Inflammatory macrophage (primary cell): ENCODE data around the gene CTRB1.

Experiments used
- DNase-seq, 2 donors: peaks; one replicate each; pipeline ENCODE4 v3.0.0-alpha.2; 2020 to 2022
- total RNA-seq, 18 experiments: gene quantifications; one replicate each; lab custom pipeline; 2026; ENCODE audit warnings: mixed read lengths in 6 of 18, inconsistent platforms in 2 of 18; lab: John Stamatoyannopoulos, UW

The CTRB1 gene
- total RNA-seq, result 0 to 0.14 (median 0) reads per million in 18 experiments

DNA sequence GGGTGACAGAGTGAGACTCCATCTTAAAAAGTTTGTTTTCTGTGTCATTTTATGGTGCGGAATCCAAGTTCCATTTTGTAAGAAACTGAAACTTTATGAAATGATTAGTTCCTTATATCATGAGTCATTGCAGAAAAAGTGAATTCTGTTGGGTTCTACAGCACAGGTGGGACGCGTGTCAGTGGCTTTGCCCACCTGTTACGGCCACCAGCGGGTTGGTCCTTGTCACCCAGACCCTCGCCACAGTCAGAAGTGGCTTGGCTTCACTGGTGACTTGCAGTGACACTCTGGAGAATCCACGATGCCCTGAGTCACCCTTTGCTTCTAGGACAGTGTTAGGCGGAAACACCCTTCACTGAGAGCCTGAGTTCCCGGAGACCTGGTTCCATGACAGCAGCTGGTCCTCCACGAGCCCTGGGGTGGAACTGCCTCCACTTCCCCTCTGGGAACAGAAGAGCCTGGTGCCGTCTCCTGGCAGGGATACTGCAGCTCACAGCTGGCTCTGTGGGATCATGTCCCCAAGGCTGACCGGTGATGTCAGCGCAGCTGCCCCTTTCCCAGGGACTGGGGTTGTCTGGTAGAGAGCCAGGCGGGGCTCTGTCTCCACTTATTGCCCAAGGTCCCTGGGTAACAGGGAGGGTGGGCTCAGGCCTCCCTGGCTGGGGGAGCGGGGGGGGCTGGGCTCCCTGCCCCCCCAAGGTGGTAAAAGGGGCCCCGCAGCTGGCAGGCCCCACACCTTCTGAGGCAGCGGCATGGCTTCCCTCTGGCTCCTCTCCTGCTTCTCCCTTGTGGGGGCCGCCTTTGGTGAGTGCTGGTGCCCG is at the start of gene CTRB1:
TSS of gene CTRB1 (plus strand) at position 733 of the 821 bp plus-strand sequence. CDS start at position 753, 20 bp downstream.
- DNase-seq, result no peak

DNA sequence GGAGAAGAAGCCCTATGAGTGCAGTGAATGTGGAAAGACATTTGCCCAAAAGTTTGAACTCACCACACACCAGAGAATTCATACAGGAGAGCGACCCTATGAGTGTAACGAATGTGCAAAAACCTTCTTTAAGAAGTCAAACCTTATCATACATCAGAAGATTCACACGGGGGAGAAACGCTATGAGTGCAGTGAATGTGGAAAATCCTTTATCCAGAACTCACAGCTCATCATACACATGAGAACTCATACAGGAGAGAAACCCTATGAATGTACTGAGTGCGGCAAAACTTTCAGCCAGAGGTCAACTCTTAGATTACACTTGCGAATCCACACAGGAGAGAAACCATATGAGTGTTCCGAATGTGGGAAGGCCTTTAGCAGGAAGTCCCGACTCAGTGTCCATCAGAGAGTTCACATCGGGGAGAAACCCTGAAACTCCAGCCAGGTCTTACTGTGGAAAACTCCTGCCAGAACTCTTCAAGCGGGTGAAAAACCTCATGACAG is 48.8 kb upstream of the CTRB1 start:
- no peak for DNase-seq

DNA sequence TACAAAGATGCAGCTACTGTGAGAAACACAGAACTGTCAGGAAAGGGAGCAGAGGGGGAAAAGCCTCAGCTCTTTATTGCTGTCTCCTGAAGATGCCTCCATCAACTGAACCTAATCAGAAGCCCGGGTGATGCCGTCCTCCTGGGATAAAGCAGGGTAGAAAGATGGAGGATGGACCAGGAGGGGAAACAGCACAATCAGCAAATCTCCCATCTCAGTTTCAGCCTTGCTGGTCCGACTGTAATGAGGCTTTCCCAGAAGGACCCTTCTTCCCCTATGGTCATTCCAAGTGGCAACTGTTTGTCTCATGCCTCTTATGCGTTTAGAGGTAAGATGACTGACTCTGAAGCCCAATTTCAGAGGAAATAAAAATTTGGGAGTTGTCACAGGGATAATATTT is 46.2 kb upstream of the CTRB1 start:
- no peak for DNase-seq

DNA sequence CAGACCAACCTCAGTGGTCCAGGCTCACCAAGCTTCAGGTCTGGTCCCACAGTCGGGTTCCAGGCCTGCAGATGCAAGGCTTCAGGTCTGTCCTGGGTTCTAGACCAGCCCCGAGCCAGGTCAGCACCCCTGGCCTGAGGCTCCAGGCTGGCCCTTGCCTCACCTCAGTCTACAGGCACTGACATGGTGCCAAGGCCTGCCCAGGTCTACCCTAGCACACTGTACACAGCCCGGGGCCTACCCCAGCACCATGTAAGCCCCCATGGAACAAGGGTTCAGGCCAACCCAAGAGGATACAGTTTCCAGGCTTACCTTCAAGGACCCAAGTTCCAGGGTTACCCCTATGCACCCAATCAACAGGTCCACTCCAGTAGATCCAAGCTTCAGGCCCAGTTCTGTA is 43.7 kb upstream of the CTRB1 start:
- DNase-seq, result no peak

DNA sequence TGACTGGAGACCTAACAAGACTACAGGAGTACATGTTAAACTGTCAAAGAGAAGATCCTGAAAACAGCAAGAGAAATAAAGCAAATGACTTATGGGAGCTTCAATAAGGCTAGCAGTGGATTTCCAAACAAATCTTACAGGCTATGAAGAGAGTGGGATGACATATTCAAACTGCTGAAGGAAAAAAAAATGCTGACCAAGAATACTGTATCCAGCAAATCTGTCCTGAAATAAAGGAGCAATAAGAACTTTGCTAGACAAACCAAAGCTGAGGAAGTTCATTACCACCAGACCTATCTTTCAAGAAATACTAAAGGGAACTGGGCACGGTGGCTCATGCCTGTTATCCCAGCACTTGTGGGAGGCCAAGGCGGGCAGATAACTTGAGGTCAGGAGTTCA is 41.9 kb upstream of the CTRB1 start:
- no peak for DNase-seq

DNA sequence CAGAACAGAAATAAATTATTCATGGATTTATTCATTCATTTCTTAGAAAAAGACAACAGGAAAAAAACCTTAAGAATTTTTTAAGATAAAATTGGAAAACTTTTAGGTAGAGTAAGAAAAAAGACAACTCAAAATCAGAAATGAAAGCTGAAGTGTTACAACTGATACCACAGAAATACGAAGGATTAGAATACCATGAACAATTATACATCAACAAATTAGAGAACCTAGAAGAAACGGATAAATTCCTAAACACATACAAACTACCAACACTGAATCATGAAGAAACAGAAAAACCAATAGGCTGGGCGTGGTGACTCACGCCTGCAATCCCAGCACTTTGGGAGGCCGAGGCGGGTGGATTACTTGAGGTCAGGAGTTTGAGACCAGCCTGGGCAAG is 39.6 kb upstream of the CTRB1 start:
- no peak for DNase-seq

DNA sequence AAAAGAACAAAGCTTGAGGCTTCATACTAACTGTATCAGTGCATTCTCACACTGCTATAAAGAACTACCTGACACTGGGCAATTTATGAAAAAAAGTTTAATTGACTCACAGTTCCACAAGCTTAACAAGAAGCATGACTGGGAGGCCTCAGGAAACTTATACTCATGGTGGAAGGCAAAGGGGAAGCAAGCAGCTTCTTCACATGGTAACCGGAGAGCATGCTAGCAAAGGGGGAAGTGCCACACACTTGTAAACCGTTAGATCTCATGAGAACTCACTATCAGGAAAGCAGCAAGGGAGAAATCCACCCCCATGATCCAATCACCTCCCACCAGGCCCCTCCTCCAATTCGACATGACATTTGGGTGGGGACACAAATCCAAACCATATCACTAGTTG is 37.2 kb upstream of the CTRB1 start:
- DNase-seq, result peak; percentile 4 to 27

DNA sequence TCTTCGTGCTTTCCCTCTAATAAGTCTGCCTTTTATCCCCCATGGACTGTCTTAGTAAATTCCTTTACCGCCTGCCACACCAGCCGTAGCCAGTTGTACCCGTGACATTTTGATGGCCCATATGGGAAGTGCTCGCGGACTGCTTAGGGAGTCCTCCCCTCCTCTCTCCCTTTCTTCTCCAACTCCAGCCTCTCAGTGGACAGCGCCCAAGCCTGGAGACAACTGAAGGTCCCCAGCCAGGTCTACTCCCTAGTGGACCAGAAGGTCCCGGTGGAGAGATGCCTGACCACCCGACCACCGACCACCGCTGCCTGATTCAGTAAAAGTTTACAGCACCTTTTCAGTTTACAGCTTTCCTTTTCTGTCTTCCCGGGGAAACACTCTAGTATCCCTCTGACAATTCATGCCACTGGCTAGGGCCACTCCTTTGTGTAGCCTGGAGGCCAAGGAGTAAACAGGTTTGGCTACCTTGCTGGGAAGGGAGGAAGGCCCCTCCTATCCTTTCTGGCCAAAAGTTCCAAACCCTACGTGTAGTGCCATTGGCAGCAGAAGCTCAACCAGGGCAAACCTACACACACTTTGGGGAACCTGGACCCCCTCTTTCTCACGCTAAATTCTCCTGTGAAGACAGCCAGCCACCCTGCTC is 29.8 kb upstream of the CTRB1 start:
- DNase-seq, result no peak

DNA sequence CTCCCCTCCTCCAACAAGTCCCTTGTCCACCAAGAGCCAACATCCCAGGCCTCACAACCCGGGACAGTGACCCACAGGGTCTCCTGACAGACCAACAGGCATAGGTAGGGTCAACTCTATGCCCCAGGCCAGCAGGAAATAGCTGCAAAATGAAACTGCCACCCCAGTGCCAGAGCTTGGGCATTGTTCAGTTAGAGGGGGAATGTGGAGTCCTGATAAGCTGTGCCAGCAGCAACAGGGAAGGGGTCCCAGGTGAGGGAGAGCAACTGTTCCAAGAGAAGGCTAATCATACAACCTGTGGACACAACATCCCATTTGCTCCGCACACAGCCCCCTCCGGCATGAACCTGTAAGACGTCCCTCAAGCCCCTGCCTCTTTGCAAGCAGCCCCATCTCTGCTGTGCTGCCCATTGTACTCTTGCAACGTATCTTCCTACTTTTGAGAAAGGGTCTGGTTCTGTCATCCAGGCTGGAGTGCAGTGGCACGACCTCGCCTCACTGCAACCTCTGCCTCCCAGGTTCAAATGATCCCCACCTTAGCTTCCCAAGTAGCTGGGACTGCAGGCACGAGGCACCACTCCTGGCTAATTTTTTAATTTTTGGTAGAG is 29.0 kb upstream of the CTRB1 start:
- DNase-seq, result no peak

DNA sequence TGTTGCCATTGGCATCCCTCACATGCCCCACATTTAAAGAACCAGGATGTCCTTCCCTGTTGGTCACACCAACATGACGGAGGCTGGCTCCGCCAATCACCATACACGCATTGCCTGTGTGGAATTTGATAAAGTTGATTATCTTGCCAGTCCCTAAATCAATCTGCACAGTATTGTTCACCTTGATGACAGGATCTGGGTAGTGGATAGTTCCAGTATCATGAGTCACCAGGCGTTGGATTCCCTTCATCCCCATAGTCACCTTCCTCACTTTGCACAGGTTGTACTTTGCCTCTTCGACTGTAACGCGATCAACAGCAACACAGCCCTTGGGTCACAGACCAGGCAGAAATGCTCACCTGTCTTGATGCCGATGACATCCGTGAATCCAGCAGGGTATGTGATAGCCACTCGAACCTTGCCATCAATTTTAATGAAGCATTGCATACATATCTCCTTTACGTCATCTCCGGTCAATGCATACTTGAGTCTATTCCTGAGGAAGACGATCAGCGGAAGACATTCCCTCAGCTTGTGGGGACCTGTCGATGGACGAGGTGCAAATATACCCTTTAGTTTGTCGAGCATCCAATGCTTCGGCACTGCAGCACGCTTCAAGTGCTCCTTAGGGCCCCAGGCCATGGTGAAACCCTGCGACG is 26.1 kb upstream of the CTRB1 start:
- DNase-seq, result no peak

DNA sequence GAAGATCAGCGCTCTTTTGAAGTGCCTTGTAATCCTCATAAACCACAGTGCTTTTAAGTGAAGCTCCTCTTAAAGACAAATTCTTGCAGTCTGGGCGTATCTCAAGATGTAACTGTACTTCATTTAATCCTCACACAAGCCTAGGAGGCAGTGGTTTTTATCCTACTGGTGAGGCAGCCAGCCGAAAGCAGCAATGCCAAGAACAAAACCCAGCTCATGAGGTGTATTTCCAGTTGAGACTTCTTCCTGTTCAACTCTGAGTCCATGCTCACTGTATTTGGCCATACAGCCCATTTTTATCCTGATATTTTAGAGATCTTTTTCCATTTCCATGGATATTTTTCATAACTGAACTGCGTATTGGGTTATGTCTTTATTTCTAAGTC is 25.5 kb upstream of the CTRB1 start:
- no peak for DNase-seq

DNA sequence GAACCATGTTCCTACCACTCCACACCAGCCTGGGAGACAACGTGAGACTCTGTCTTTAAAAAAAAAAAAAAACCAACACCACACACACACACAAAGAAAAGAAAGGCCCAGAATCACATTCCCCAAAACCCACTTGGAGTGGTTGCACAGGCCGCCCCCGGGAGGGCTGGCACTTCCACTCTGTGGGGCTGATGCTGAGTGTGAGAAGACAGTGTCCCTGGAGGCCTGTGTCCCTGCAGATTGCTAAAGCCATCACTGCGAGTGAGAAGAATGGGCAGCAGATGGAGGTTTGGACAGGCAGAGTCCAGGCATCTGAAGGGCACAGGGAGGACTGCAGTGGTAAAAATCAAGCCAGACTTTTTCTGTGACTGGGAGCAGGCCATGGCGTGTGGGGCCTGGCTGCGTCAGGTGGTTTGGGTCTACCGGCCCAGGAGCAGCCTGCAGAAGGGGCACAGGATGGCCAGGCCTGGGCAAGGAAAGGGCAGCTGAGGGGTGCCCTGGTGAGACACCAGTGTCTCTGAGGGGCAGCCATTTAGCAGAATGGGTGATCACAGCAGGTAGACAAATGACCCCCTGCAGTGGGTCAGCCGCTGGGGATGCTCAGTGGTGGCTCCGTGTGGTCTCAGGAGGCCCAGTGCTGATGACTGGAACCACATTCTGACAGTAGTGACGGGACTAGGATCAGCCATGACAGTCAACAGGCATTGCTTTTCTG is 24.9 kb upstream of the CTRB1 start:
- DNase-seq, result no peak

DNA sequence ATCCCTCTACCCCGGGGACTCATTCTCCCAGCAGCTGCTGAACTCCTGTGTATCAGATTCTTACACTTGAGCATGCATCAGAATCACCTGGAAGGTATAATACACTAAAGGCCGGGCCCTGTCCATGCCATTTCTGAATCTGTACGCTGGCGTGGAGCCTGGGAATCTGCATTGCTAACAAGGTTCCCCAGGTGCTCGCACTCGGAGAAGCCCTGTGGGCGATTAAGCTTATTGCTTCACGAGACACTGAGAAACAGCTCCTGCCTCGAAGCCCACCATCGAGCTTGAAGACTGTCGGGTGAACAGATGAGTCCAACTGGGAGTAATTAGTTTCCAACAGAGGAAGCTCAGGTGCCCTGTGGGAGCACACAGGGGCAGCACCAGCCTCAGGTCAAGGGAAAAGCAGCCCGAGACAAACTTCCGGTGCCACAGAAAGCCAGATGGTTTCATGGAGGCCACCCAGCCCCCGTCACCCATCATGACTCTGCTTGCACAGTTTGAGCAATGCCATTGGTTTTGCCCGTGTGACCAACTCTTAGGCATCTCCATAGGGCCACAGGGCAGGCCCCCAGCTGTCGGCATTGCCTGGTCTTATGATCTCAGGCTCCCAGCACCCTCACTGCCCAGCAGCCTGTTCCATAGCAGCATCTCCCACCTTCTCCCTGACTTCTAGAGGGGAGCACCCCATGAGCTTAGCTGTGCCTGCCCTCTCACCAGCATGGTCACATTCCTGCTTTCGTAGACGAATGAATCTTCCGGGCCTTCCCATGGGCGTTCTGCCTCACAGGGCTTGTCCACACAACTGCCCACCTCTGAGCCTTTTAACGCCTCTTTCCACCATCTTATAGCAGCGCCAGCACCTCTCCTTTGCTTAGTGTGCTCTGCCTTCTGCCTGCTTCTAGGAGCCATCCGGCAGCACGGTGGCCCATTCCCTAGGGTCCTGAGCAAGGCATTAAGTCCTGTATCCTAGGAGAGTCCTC is 22.7 kb upstream of the CTRB1 start:
- DNase-seq, result no peak

DNA sequence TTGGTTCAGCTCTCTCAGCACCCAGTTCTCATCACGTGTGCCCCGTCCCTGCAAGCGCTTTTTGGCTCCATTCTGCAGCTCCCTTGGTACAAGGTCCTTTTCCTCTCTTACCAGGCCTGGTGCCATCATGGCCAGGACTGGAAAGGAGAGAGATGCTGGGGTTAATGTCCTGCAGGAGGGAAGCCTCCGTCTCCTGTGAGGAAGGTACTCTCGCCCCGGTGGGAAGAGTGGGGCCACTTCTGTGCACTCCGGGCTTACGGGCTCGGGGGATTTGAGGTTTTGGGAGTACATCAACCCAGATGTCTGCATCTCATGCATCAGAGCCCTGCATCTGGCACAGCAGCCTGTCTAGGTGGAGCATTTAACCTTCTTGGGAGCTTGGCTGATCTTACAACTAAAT is 22.0 kb upstream of the CTRB1 start:
- no peak for DNase-seq

DNA sequence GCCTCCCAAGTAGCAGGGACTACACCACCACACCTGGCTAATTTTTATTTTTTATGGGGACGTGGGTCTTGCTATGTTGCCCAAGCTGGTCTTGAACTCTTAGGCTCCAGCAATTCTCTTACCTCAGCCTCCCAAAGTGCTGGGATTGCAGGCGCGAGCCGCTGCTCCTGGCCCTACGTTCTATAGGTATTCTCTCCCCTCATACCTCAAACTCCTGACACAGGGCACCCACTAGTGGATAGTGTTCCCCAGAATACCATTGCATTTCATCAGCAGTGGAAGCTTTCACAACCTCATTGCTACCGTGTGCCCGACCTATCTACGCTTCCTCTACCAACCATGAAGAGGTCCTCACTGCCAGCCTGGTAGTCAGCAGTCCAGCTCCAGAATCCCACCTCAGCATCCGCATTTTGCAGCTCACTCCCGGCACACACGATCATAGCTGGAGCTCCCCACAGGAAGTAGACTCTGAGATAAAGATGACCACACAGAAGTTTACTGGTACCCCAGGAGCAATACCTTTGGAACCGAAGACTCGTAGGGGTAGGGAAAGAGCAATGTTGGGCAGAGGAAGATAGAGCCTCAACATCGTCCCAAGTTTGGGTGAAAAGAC is 21.2 kb upstream of the CTRB1 start:
- DNase-seq, result no peak

DNA sequence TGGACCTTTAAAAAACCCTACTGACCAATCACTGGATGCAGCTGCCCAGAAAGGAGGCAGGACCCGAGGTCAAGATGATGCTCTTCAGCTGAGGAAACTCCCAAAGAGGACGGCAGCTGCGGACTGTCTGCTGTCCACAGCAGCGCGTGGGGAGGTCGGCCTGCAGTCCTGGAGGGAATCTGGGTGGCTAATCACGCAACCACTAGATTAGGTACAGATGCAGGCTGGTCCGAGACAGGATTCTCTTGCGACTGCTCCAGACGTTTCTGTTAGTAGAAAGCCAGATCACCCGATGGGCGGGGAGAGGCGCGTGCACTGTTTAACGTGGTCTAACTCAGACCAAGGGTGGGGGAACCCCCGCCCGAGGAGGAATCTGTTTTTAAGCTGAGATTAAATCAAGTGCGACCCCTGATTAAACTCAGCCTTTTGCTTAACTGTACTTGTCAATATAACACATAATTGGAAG is 20.6 kb upstream of the CTRB1 start:
- no peak for DNase-seq

DNA sequence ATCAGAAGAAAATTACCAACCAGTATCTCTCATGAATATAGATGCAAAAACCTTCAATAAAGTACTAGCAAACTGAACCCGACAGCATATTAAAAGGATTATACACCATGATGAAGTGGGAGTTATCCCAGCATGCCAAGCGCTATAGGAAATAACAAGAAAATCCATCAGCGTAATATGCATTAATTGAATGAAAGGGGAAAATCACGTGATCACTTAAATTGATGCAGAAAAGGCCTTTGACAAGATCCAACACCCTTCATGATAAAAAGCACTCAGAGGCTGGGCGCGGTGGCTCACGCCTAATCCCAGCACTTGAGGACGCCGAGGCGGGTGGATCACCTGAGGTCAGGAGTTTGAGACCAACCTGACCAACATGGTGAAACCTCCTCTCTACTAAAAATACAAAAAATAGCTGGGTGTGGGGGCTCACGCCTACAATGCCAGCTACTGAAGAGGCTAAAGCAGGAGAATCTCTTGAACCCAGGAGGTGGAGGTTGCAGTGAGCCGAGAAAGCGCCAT is 16.7 kb upstream of the CTRB1 start:
- DNase-seq, result no peak

DNA sequence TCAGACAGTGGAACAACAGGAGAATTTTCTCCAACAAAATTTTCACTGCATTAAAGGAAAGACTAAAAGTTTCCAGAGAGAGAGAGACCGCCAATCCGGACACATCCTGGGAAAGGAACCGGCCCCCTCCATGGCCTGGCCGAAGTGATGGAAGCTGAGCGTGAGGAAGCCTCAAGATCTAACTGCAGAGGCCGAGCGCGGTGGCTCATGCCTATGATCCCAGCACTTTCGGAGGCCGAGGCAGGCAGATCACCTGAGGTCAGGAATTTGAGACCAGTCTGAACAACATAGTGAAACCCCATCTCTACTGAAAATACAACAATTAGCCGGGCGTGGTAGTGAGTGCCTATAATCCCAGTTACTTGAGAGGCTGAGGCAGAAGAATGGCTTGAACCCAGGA is 15.7 kb upstream of the CTRB1 start:
- DNase-seq, result no peak

DNA sequence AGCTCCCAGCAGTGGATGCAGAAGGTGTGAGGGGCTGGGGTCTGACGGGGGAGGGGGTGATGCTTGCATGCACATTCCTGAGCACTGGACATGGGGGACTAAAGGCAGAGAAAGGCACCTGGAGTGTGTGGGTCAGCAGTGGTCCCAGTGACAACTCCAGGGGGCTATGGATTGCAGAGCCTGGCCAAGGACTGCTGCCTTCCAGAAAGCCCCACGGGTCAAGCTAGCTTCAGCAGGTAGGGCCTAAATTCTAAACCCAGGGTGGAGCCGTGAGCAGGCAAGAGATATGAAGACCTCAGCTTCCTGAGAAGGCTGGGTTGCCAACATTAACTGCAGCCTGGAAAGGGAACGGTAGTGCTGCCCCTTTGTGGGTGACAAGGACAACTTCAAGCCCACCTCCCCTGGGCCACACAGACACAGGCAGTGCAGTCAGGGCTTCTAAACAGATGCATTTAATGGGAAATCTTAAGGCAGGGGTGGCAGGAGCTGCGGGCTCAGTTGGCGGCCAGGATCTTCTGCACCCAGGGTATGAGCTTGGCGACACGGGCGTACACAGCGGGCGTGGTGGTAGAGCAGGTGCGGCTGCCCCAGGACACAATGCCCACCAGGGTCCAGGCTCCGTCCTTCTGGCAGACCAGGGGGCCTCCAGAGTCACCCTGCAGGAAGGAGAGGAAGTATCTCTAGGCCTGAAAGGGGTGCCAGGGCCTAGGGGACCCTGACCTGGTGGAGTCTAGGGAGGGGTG is 14.9 kb upstream of the CTRB1 start:
- no peak for DNase-seq

DNA sequence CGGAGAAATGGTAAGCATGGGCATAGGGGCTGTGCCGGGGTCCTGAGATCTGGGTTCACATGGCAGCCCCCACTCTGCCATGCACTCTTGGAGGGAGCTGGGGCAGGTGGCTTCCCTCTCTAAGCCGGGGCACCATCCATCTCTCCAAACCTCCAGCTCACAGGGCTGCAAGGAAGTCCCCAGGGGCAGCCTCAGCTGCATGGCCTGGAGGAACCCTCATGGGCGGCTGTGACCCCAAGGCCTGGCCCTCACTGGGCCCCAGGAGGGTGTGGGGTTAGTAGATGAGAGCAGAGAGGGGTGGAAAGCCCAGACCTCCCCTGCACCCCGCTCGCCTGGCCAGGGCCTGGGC is 14.4 kb upstream of the CTRB1 start:
- no peak for DNase-seq
